SK-N-SH (cell line): ENCODE data around the gene OXA1L.

Source experiments
- CHD2 ChIP-seq: fragments of 150-350 bp; IDR thresholded peaks from 2 replicates; pipeline ENCODE4 v1.6.1; 2018; ENCODE audit warnings: low read length; ENCODE audit not compliant: partially characterized antibody
- CTCF ChIP-seq: fragments of 200-600 bp; sonication (generic); IDR thresholded peaks from 2 replicates; pipeline ENCODE4 v1.6.1; 2017; ENCODE audit warnings: antibody characterized with exemption, mild to moderate bottlenecking, moderate library complexity
- EZH2phosphoT487 ChIP-seq: fragments of 200-600 bp; sonication (generic); IDR thresholded peaks from 2 replicates; pipeline ENCODE4 v1.6.1; 2017; ENCODE audit warnings: low read depth, mixed run types, mild to moderate bottlenecking, antibody characterized with exemption, moderate library complexity, borderline replicate concordance
- GABPA ChIP-seq: IDR thresholded peaks from 2 replicates; pipeline ENCODE4 v1.4.0; 2012; ENCODE audit warnings: low read depth, mild to moderate bottlenecking
- JUND ChIP-seq: IDR thresholded peaks from 2 replicates; pipeline ENCODE4 v1.4.0; 2012
- MAX ChIP-seq: IDR thresholded peaks from 2 replicates; pipeline ENCODE4 v1.4.0; 2012; ENCODE audit warnings: low read depth
- PBX3 ChIP-seq: IDR thresholded peaks from 2 replicates; pipeline ENCODE4; 2012
- POLR2AphosphoS5 ChIP-seq: IDR thresholded peaks from 2 replicates; pipeline ENCODE4 v1.6.1; 2012; ENCODE audit warnings: low read depth, low read length
- RFX5 ChIP-seq: IDR thresholded peaks from 2 replicates; pipeline ENCODE4 v1.6.1; 2012; ENCODE audit warnings: mild to moderate bottlenecking, improper control_type of control experiment, low read length
- RXRA ChIP-seq: IDR thresholded peaks from 2 replicates; pipeline ENCODE4 v1.4.0; 2012; ENCODE audit warnings: low read depth, mild to moderate bottlenecking, borderline replicate concordance
- SMC3 ChIP-seq: IDR thresholded peaks from 2 replicates; pipeline ENCODE4 v1.6.1; 2012; ENCODE audit warnings: low read depth, low read length, improper control_type of control experiment
- TCF12 ChIP-seq: IDR thresholded peaks from 2 replicates; pipeline ENCODE4 v1.4.0; 2012
- YY1 ChIP-seq: IDR thresholded peaks from 2 replicates; pipeline ENCODE4 v1.4.0; 2012; ENCODE audit warnings: low read depth, mild to moderate bottlenecking

GRCh38 chr14:22718091-22718490 is 48.4 kb upstream of the OXA1L start:
- TF ChIP-seq GABPA (no peak), EZH2phosphoT487 (no peak), PBX3 (no peak), CTCF (no peak), TCF12 (no peak), CHD2 (no peak), RFX5 (no peak), JUND (no peak), POLR2AphosphoS5 (no peak), SMC3 (no peak), MAX (no peak), YY1 (no peak), RXRA (no peak)
